Forelimb muscle (tissue), 1 donor: ENCODE measurements around the gene CYP1A1. TPM values are rescaled to one million over a fixed set of nuclear protein-coding genes. Genes with fewer than 3 reads are reported as not detected.

Experiments used
- DNase-seq: peaks from one replicate; pipeline ENCODE4 v3.0.0-alpha.2; 2013; ENCODE audit warnings: low read depth
- polyA plus RNA-seq: library from polyadenylated mRNA; unstranded; fragments of 120-200 nt; gene quantifications from one replicate; pipeline ENCODE4 v1.2.1, GENCODE V29; 2013; ENCODE audit not compliant: insufficient read length

Gene CYP1A1, protein sequence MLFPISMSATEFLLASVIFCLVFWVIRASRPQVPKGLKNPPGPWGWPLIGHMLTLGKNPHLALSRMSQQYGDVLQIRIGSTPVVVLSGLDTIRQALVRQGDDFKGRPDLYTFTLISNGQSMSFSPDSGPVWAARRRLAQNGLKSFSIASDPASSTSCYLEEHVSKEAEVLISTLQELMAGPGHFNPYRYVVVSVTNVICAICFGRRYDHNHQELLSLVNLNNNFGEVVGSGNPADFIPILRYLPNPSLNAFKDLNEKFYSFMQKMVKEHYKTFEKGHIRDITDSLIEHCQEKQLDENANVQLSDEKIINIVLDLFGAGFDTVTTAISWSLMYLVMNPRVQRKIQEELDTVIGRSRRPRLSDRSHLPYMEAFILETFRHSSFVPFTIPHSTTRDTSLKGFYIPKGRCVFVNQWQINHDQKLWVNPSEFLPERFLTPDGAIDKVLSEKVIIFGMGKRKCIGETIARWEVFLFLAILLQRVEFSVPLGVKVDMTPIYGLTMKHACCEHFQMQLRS
- polyA plus RNA-seq = not detected

DNA sequence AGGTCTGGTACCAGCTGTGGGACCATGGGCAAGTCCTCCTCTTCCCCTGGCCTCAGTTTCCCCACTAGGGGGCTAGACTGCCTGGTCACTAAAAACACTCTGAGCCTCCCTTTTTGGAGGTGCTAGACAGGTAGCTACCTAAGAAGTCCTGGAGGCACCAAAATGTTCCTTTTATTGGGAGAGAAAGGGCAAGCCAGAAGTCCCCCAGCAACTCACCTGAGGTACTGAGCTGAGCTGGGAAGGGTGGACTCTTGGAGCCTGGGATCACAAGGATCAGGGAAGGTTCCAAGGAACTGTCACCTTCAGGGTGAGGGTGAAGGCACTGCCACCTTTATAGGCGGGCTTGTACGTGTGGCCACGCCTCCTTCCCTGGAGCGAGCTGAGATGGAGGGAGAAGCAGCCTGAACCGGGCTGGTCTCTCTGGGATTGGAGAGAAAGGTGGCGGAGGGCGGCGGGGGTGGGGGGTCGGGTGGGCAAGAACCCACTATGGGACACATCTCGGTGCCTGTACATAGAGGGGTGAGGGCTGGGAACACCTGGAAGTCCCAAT, at the start of gene CYP1A1:
TSS of gene CYP1A1 (minus strand) at position 304 of the 550 bp plus-strand sequence. CDS start 2,431 bp downstream, outside the sequence.
- DNase-seq = no peak

DNA sequence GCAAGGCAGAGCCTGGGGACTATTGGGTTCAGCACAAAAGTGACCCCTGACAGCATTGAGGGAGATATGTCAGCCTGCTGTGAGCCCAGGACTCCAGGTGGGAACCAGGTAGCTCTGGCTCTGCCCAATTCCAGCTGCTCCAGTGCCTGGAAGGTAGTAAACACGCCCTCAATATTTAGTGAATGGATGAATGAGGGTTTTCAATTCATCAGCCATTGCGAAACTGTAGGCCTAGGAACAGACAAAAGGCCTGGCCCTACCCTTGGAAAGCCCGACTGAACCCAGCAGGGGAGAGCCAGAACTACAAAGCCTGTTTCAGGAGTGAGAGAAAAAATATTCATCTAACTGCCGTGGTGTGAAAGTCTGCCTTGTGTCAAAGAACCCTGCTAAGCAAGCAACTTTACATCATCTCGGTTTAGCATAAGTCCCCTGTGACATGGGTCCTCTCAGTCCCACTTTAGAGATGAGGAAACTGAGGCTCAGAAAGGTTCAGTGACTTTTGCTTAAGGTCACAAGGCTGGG, 48.5 kb upstream of the CYP1A1 start:
- DNase-seq = no peak

DNA sequence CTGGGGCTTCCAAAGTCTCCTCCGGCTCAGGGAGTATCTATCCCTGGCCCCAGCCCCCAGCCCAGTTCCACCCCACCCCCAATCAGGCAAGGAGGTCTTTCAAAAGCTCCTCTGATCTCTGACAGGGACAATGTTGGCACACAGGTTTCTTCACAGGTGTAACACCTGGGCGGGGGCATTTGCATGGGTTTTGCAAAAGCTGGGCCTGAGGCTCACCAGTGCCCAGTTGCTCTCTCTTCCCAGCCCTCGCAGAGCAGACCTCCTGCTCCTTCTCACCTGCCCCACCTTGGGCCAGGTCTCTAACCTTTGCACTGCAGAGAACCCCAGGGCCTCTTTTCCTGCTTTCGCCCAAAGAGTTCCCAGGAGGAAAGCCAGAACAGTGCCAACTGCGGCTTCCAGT, 48.0 kb upstream of the CYP1A1 start:
- DNase-seq = no peak

DNA sequence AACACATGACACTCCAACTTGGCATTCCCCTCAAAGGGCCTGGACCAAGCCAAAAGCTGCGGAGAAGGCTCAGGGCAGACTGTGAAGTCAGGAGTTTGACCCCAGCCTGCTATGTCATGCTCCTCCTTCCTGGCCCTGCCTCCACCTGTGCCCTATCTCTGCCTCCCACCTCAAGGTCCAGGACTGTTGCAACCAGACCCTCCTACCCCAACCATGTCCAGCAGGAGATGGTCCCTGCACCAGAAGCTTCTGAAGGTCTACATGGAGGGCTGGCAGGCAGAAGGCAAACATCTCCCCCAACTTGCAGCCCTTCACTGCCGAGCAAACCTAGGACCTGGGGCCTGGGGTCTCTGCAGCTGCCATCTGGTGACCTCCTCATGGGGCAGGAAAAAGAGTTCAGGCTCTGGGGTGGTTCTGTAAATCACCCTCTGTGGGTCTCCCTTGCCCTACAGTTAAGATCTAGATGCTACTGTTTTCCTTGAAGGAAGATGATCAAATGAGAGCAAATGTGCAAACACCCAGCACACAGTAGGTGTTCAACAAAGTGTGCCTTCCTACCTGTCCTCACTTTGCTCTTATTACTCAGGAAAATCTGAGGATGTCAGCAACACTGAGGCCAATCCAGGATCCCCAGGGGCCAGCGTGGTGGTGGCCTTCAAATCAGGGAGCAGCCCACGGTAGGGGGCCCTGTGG, 45.0 kb upstream of the CYP1A1 start:
- DNase-seq = no peak

DNA sequence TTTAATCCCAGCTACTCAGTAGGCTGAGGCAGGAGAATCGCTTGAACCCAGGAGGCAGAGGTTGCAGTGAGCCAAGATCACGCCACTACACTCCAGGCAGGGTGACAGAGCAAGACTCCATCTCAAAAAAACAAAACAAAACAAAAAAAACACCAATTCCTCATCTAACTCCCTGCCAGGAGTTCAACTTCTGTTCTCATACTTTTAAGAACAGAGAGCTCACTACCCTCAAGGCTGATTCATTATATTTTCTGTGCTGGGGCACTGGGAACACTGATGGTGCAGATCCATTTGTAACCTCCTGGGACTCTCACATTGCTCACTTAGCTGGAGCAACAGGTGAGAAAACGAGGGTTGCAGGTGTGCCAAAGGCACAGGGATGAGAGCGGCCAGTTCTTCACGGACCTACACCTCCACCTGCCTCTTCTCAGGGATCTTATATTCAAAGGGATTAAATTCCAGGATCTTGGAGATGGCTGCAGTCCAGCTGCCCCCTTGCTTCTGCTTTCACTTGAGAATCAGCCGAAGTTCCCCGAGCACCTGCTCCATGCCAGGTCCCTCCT, 44.2 kb upstream of the CYP1A1 start:
- DNase-seq = no peak

DNA sequence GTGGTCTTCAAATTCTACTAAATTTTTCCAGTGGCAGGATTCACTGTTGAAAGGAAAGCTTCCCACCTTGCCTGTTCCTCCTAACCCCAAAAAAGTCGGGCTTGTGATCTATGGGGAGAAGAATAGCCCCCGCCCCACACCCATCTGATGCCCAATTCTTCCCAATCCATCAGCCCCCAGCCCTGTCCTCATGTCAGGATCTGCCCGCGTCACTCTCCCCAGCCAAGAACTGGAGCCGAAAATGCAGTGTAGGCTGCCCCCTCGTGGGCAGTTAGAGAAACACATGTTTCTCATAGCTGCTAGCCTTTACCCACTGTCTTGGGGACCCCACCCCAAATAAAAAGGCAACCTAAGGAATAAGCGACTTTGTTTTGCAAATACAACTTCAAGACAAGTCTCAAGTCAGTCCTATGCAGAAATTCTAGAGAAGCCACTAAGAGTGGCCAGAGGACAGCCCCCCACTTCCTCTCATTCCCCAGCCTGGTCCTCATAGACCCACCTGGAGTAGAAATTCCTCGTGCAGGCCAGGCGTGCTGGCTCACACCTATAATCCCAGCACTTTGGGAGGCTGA, 43.5 kb upstream of the CYP1A1 start:
- DNase-seq = no peak

DNA sequence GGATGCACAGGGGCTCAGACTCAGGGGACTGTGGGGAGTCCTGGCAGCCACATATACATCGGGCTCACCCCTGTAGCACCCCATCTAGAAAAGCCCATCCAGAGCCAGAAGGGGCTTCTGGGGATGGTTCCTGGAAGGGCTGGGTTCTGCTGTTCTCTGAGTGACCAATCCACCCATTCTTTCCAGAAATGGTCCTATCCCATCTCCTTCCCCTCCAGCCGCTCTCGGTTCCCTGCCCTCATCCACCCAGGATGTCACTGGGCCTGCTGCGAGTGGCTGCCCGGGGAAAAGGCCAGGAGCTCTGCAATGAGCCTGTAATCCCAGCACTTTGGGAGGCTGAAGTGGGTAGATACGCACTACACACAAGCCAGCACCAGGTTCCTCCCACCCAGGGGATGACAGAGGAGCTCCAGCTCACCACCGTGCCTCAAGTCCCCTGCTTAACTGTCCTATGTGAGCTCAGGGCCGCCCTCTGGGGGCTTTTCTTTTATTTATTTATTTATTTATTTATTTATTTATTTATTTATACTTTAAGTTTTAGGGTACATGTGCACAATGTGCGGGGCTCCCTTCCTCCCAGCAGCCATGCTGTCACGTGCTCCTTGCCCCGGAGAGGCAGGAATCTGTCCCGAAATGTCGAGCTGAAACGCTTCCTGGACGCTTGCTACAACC, 42.9 kb upstream of the CYP1A1 start:
- DNase-seq = no peak

DNA sequence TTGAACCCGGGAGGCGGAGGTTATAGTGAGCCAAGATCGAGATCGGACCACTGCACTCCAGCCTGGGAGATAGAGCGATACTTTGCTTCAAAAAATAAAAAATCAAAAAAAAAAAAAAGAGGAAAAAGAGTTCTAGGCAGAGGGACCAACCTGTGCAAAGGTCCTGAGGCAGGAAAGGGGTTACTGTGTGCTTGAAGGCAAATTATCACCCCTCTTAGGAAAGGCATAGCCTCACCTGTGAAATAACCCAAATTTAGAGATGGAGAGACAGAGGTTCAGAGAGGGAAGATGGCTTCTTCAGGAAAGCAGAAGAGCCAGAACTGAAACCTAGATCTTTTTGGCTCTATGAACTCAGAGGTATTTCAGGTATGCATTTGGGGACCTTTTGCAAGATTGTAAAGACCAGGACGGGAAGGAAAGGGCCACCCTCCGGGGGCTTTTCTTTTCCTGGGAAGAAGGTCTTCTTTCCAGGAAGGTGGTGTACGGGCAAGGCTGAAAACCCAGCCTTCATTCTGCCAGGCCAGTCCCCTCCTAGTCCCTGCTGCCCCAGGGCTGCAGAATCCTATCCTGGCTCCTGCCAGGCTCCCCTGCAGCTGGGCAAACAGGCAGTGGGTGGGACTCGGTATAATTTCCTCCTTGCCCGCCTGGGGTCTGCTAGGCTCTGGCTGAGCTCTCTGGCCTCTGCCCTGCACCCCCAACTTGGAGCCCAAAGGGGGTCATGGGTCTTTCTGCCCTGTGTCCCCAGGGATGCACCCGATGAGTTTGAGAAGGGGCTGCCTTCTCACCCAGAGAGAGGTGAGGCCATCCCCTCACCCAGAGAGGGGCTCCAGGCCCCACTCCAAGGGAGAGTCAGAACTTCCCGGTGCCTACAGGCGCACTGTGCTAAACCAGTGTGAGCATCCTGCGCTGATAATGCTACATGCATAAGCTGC, 42.1 kb upstream of the CYP1A1 start:
- DNase-seq = no peak

DNA sequence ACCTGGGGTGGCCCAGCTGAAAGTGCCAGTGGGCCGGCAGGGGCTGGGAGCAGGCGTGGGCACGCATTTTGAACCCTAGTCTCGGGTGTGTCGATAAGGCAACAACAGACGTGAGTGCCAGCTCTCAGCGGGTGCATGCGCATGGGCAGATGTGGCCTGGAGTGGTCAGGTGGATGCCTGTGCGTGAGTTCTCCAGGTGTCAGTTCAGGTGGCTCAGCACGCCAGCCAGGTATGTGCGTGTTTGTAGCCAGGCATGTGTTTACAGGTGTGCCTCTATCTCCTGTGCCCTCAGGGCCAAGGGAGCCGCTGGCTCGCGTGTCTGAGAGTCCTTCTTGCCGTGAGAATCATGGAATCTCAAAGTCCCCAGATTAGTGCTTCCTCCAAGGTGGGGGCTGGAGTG, 38.1 kb upstream of the CYP1A1 start:
- DNase-seq = no peak

DNA sequence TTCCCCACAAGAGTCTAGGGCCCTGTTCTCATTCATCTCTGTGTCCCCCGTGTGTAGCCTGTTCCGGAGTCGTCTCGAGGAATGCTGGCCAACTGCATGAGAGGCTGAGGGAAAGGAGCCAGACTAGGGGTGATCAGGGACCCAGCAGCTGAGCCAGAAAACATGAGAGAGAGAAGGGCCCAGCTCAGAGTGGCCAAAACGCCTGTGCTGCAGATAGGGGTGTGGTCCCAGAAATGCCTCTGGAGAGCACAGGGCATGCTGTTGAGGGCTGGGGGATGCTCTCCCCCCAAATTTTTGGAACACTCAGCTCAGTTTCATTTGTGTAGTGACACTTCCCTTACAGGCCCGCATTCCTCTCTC, 37.4 kb upstream of the CYP1A1 start:
- no peak for DNase-seq

DNA sequence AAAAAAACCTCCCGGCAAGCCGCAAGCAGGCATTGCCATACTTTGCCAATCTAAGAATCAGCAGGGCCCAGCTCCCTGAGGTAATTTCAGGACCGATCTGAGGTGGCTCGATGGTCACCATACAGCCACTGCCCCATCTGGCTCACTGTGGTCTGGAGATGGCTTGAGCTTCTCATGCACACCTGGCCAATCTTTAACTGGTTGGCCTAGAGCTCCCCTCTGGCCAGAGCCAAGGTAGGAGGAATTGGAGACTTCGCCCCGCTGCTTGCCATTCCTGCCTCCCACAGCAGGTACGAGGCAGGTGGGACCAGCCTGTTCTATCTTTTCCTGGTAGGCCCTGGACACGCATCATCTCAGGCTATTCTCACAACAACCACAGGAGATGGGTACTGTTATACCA, 33.4 kb upstream of the CYP1A1 start:
- no peak for DNase-seq

DNA sequence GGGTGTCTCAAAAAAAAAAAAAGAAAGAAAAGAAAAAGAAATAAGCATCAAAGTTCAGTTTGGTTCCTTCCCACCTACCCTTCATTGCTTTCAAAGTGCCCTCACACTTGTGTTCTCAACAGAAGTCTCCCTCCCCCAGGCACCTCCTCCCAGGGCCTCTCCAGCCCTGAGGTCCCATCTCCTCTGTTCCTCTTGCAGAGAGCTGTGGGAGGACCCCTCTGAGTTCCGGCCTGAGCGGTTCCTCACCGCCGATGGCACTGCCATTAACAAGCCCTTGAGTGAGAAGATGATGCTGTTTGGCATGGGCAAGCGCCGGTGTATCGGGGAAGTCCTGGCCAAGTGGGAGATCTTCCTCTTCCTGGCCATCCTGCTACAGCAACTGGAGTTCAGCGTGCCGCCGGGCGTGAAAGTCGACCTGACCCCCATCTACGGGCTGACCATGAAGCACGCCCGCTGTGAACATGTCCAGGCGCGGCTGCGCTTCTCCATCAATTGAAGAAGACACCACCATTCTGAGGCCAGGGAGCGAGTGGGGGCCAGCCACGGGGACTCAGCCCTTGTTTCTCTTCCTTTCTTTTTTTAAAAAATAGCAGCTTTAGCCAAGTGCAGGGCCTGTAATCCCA, 29.4 kb upstream of the CYP1A1 start:
- DNase-seq = no peak

DNA sequence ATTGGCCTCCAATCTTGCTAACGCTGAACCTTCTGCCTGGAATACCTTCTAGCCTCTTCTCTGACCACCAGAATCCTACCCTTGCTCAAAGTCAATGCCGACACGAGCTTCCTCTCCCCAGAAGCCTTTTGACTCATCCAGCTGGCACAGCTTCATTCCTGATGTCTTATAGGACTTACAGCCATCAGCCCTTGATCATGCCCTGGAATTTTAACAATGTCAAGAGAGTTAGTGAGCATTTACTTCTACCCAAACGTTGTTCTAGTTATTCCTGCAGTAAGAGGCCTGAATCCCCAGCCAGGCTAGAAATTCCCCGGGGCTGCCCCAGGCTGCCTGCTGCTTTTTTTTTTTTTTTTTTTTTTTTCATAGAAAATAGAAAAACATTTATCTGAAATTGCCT, 27.2 kb upstream of the CYP1A1 start:
- no peak for DNase-seq

DNA sequence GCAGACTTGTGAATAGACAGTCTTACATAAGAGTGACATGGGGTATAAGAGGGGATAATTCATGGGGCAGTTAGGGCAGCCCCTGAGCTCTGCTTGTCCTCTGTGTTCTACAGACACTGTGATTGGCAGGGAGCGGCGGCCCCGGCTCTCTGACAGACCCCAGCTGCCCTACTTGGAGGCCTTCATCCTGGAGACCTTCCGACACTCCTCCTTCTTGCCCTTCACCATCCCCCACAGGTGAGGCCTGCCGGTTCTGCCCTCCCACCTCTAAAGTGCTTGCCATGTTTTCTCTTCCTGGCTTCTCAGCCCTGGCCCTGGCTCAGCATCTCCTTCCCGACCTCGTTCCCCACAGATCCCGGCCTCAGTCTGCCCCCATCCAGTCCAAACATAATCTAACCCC, 26.7 kb upstream of the CYP1A1 start:
- DNase-seq = no peak

DNA sequence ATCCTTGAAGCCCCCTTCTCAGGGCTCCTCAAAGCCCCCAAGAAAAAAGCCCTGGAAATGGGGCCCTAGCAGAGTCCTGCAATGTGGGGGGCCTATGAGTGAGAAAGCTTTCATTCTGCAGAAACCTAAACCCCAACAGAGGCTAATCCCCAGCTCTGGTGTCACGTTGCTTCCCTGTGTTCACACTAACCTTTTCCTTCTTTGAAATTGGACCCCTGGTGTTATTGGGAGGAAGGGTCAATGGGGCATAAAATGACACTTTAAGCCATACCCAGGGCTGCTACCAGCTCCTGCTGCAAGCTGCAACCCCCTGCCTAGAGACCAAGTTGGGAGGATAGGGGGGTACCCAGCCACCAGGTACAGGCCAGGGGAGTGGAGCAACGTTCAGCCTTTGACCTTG, 25.4 kb upstream of the CYP1A1 start:
- no peak for DNase-seq

DNA sequence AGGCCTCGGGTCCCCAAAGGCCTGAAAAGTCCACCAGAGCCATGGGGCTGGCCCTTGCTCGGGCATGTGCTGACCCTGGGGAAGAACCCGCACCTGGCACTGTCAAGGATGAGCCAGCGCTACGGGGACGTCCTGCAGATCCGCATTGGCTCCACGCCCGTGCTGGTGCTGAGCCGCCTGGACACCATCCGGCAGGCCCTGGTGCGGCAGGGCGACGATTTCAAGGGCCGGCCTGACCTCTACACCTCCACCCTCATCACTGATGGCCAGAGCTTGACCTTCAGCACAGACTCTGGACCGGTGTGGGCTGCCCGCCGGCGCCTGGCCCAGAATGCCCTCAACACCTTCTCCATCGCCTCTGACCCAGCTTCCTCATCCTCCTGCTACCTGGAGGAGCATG, 24.5 kb upstream of the CYP1A1 start:
- no peak for DNase-seq

DNA sequence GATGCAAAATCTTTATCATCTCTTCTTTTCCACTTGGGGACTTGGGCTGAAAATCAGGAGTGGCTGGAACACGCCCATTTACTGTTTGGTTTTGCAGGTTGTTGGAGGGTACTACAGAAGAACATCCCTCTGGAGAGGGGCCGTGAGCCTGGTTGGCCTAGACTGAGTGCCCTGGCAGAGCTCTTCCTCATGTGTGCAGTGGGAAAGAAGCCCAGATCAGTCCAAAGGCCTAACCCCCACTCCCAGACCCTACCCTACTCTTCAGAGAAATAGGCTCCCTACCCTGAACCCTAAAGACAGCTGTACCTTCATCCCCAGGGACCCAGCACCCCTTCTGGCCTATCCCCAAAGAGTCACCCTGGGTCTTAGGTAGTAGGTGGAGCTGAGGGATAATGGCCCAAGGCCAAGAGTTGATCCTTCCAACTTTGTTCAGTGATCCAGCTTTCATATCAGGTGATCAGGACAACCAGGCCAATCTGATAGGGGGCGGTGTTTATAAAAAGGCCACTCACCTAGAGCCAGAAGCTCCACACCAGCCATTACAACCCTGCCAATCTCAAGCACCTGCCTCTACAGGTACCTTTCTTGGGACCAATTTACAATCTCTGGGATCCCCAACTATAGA, 23.1 kb upstream of the CYP1A1 start, which contains the start of gene CYP1A2:
TSS of gene CYP1A2 (plus strand) at position 524 of the 625 bp plus-strand sequence. CDS start 894 bp downstream, outside the sequence.
- no peak for DNase-seq

DNA sequence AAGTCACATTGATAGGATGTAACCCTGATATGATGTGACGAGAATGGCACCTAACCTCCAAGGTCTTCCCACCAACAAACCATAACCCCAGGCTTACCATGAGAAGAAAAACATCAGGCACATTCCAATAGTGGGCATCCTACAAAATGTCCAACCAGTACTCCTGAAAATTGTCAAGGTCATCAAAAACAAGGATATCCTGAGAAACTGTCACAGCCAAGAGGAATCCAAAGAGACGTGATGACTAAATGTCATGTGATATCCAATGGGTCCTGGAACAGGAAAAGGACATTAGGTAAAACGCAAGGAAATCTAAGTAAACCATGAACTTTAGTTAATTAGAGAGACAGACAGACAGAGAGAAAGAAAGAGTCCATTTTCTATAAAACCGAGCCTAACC, 21.1 kb upstream of the CYP1A1 start:
- DNase-seq = no peak

DNA sequence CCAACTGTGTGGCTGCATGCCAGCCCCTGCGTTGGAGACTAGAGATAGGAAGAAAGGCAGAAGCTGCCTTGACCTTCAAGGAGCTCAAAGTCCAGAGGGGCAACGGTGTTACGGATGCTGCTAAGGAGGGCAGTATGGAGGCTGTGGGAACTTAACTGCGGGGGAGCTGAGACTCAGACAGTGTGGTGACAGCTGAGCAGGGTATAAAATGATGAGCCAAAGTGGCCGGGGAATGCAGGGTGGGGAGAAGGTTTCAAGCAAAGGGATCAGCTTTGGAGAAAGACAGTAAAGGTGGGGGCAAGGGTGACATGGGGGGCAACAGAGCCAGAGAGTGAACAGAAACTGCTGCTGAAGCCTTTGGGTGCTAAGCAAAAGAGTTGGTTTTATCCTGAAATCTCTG, 17.1 kb upstream of the CYP1A1 start:
- DNase-seq = no peak
